Fibroblast of lung (primary cell): ENCODE data around the gene LYPD5. TPM values are rescaled to one million over a fixed set of nuclear protein-coding genes. Genes with fewer than 3 reads are reported as not detected.

ENCODE experiments used
- DNase-seq, 2 donors: peaks; one replicate each; pipeline versions ENCODE4 v3.0.0 to v3.0.0-alpha.2; 2010; ENCODE audit warnings: low read depth in 2 of 2
- H2AFZ ChIP-seq: 2 replicates; pipeline ENCODE4 v1.5.1; 2012; ENCODE audit warnings: low read length, control low read depth, inconsistent platforms
- H3K27ac ChIP-seq: 2 replicates; pipeline ENCODE4 v1.5.1; 2011; ENCODE audit warnings: low read length, control low read depth; ENCODE audit not compliant: insufficient read depth
- H3K27me3 ChIP-seq: 2 replicates; pipeline ENCODE4 v1.5.1; 2011; ENCODE audit warnings: mild to moderate bottlenecking, low read length; ENCODE audit not compliant: control insufficient read depth, insufficient read depth
- H3K36me3 ChIP-seq: 2 replicates; pipeline ENCODE4 v1.5.1; 2011; ENCODE audit warnings: low read length; ENCODE audit not compliant: control insufficient read depth, insufficient read depth
- H3K4me1 ChIP-seq: 2 replicates; pipeline ENCODE4 v1.5.1; 2011; ENCODE audit warnings: low read length; ENCODE audit not compliant: control insufficient read depth, insufficient read depth; ENCODE audit errors: extremely low read depth
- H3K4me2 ChIP-seq: 2 replicates; pipeline ENCODE4 v1.5.1; 2011; ENCODE audit warnings: low read length, control low read depth; ENCODE audit not compliant: insufficient read depth; ENCODE audit errors: extremely low read depth
- H3K4me3 ChIP-seq, 4 experiments: fragments of 200-600 bp in 1 of 4; sonication (generic) in 1 of 4; replicated peaks in 1 of 4; 2 replicates each; pipeline ENCODE4 v1.5.1; 2011 to 2016; ENCODE audit warnings: low read length in 4 of 4, low read depth in 3 of 4, mild to moderate bottlenecking in 3 of 4, control low read depth in 2 of 4, inconsistent platforms in 1 of 4, mixed read lengths in 1 of 4; ENCODE audit not compliant: insufficient read depth in 1 of 4; ENCODE audit errors: control extremely low read depth in 1 of 4
- H3K79me2 ChIP-seq: 2 replicates; pipeline ENCODE4 v1.5.1; 2012; ENCODE audit warnings: mild to moderate bottlenecking, low read length, inconsistent platforms; ENCODE audit not compliant: control insufficient read depth, insufficient read depth
- H3K9ac ChIP-seq: 2 replicates; pipeline ENCODE4 v1.5.1; 2011; ENCODE audit warnings: mild to moderate bottlenecking, low read length, control low read depth; ENCODE audit not compliant: insufficient read depth
- H3K9me3 ChIP-seq: 2 replicates; pipeline ENCODE4 v1.5.1; 2012; ENCODE audit warnings: low read depth, low read length; ENCODE audit not compliant: control insufficient read depth, insufficient read depth
- H4K20me1 ChIP-seq: 2 replicates; pipeline ENCODE4 v1.5.1; 2011; ENCODE audit warnings: low read length; ENCODE audit not compliant: control insufficient read depth, insufficient read depth; ENCODE audit errors: extremely low read depth
- CTCF ChIP-seq, 2 donors: IDR thresholded peaks in 1 of 2; conservative IDR thresholded peaks in 1 of 2; 1 replicate in 1 of 2; 2 replicates in 1 of 2; pipeline ENCODE4 v1.5.1; 2011 to 2012; ENCODE audit warnings: low read length in 2 of 2, control low read depth in 1 of 2, inconsistent platforms in 1 of 2, low read depth in 1 of 2, mild to moderate bottlenecking in 1 of 2
- EZH2 ChIP-seq: IDR thresholded peaks from 2 replicates; pipeline ENCODE4 v1.5.1; 2012; ENCODE audit warnings: low read length, control low read depth, mild to moderate bottlenecking; ENCODE audit errors: missing control alignments
- polyA plus RNA-seq, 2 donors: library from polyadenylated mRNA; depleted of rRNA in 1 of 2; stranded (reverse) in 1 of 2; unstranded in 1 of 2; fragments of >200 nt; gene quantifications; 2 replicates each; pipeline ENCODE4 v1.2.1, GENCODE V29; 2011 to 2012; ENCODE audit warnings: missing spikeins in 1 of 2
- total RNA-seq: library from RNA; depleted of rRNA; stranded (reverse); fragments of >200 nt; gene quantifications from 2 replicates; pipeline ENCODE4 v1.2.1, GENCODE V29; 2014

The LYPD5 gene
- total and polyA plus RNA-seq, 2 donors (not counting 1 experiment from before 2014, with no cell fraction given): 0.37 to 0.50 TPM

DNA sequence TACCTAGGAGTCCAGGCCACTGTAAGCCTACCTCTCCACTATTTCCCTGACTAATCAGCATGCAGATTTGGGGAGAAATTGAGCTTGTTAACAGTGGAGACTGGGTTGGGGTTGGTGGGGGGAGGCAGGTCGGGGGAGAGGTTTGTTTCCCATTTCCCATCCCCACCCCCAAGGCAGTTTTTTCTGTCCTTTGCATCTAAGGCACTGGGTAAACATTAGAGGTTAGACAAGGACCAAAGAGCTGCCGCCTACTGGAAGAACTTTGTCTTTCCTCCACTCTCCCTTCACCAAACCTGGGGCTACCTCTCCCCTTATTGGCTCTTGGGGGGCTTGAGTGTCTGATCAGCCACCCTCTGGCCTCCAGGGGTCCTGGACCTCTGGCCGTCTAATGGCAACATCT is 22.4 kb downstream of the LYPD5 start:
- no peak for DNase-seq
- Histone ChIP-seq H3K4me3 (no peak overlapping the region), H3K4me2 (no peak overlapping the region), H3K27ac (no peak overlapping the region), H3K4me1 (peaks cover 13% of the 10 kb centered on the region), H3K9ac (no peak overlapping the region), H3K79me2 (no peaks in the 10 kb centered on the region), H2AFZ (no peak overlapping the region), H3K36me3 (no peaks in the 10 kb centered on the region), H3K9me3 (no peaks in the 10 kb centered on the region), H3K27me3 (no peaks in the 10 kb centered on the region), H4K20me1 (no peaks in the 10 kb centered on the region)
- no peak for TF ChIP-seq EZH2
- TF ChIP-seq CTCF (conservative IDR thresholded peaks at IDR 0.05 in 1 of 2, IDR thresholded peaks at IDR 0.05 in 1 of 2; ENCODE audit: low read depth in 1 of 2, low read length in 2 of 2): peak in 1 of 2 donors; percentile 12

GRCh38 chr19:43779147-43779819 is 23.0 kb downstream of the LYPD5 start:
- no peak for DNase-seq
- Histone ChIP-seq H3K36me3 (no peaks in the 10 kb centered on the region), H3K27me3 (no peaks in the 10 kb centered on the region), H3K9me3 (no peaks in the 10 kb centered on the region), H2AFZ (no peak overlapping the region), H4K20me1 (no peaks in the 10 kb centered on the region), H3K9ac (no peak overlapping the region), H3K4me1 (peaks cover 11% of the 10 kb centered on the region), H3K79me2 (no peaks in the 10 kb centered on the region), H3K27ac (no peak overlapping the region), H3K4me2 (no peak overlapping the region), H3K4me3 (no peak overlapping the region)
- TF ChIP-seq EZH2 (no peak), CTCF (conservative IDR thresholded peaks at IDR 0.05 in 1 of 2, IDR thresholded peaks at IDR 0.05 in 1 of 2; ENCODE audit: low read depth in 1 of 2, low read length in 2 of 2) (no peak)

- Histone ChIP-seq H3K27me3 (no peaks in the 10 kb centered on the region), H3K4me2 (no peak overlapping the region), H2AFZ (no peak overlapping the region), H3K27ac (no peak overlapping the region), H3K36me3 (no peaks in the 10 kb centered on the region), H3K79me2 (no peaks in the 10 kb centered on the region), H3K4me3 (no peak overlapping the region), H3K9ac (no peak overlapping the region), H3K9me3 (no peaks in the 10 kb centered on the region), H3K4me1 (peaks cover 8% of the 10 kb centered on the region), H4K20me1 (no peaks in the 10 kb centered on the region)
- TF ChIP-seq CTCF (conservative IDR thresholded peaks at IDR 0.05 in 1 of 2, IDR thresholded peaks at IDR 0.05 in 1 of 2; ENCODE audit: low read depth in 1 of 2, low read length in 2 of 2): no peak
- no peak for DNase-seq
Observed at GRCh38 chr19:43778651-43779050, 23.6 kb downstream of the LYPD5 start.
